Frontal cortex (tissue), 4 donors: ENCODE data around the gene ORMDL2. TPM values are rescaled to one million over a fixed set of nuclear protein-coding genes. Genes with fewer than 3 reads are reported as not detected.
"Not testable (repeated sequence)": the region's sequence is repeated elsewhere in the genome, so short reads cannot be mapped to it uniquely, and the experiment has no call there.

Source experiments
- DNase-seq, 2 donors: peaks; one replicate each; pipeline ENCODE4 v3.0.0; 2012; ENCODE audit warnings: low spot score in 2 of 2
- FAIRE-seq: peaks from 2 replicates; lab custom pipeline; 2012; peaks lifted over from hg19 to GRCh38; lab: Jason Lieb, UNC
- total RNA-seq: library from RNA; depleted of rRNA; stranded (reverse); fragments of >200 nt; gene quantifications from one replicate; pipeline ENCODE4 v1.2.3, GENCODE V29; 2014
- donor health status: control.
- donor health status: control.
- donor health status: control.

Gene ORMDL2
- total RNA-seq, 1 donor from 2014 or later, result 4.5 TPM

DNA sequence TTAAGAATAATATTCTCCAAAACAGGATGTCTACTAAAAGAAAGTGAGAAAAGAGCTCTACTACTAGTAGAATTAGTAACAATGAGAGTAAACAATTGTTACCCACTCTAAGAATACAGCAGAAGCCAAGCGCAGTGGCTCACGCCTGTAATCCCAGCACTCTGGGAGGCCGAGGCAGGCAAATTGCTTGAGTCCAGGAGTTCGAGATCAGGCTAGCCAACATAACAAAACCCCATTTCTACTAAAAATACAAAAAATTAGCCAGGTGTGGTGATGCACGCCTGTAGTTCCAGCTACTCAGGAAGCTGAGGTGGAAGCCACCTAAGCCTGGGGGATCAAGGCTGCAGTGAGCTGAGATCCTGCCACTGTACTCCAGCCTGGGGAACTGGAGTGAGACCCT is 6.9 kb downstream of the ORMDL2 start:
- no peak for DNase-seq
- no peak for FAIRE-seq

GRCh38 chr12:55827806-55828205 is 10.0 kb downstream of the ORMDL2 start:
- DNase-seq (no peak), FAIRE-seq (no peak)

- DNase-seq (no peak), FAIRE-seq (no peak)
Measured at GRCh38 chr12:55828357-55828756, 10.5 kb downstream of the ORMDL2 start.

- FAIRE-seq, result no peak
- DNase-seq, result peak; percentile 51 to 70
Measured at GRCh38 chr12:55829967-55830600, 12.2 kb downstream of the ORMDL2 start.

DNA sequence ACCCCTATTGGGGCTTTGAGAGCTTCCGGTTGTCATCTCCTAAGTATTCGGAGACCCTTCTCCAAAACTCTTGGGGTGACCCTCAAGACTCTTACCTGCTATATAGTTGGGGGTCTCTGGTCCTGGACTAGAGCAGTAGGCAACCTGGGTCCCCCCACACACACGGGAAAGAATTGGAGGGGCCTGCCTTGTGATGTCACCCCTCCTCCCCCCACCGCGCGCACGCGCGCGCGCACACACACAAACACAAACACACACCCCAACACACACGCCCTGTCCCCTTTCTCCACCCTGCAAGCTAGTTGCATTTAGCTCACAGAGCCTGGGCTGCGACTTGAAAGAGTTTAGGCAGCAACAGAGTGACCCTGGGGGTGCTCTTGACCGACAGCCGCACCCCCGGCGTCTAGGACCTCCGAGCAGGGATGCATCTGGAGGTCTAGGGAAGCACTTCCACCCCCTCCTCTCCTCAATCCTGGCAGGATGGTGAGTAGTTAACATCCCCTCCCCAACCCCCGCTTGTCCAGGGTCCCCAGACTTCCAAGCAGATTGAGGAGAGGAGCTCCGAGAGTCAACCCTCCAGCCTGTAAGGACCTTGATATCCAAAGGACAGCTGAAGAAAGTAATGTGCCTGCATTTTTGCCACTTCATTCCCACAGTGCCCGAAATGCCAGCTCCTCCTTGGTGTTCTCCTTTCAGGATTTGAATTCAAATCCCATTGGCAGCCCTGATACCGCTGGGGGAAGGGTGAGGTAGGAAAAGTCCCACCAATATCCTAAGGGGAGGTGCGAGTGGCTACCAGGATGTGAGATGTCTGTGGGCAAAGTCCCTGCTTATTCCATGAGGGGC is 13.0 kb downstream of the ORMDL2 start:
- no peak for FAIRE-seq

DNA sequence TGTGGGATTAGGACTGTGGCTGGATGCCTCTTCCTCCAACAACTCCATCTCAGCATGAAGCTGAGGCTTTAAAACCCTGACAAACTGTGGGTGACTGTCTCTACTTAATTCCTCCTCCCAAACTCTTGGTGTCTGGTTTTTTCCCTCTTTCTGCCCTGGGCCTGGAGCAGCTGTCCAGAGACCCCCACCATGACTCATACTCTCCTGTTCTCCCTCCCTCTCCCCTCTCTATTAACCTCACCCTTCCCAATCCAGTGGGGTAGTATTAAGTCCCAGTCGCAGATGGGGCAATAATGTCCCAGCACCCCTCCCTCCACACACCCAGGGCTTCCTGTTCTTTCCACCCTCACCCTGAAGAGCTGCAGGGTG is 13.6 kb downstream of the ORMDL2 start:
- no peak for DNase-seq
- no peak for FAIRE-seq

More for the DNA sequence above, 13.0 kb downstream of the ORMDL2 start:
- DNase-seq, result peak; percentile 67 to 83

GRCh38 chr12:55833056-55833455 is 15.2 kb downstream of the ORMDL2 start:
- DNase-seq, result no peak
- no peak for FAIRE-seq

GRCh38 chr12:55834400-55834799 is 16.6 kb downstream of the ORMDL2 start:
- DNase-seq, FAIRE-seq: not testable (repeated sequence)

GRCh38 chr12:55838361-55838760 is 20.5 kb downstream of the ORMDL2 start:
- FAIRE-seq (no peak), DNase-seq (no peak)

- FAIRE-seq (no peak), DNase-seq (no peak)
Measured at GRCh38 chr12:55839345-55840140, 21.7 kb downstream of the ORMDL2 start.

GRCh38 chr12:55840581-55841351 is 22.9 kb downstream of the ORMDL2 start:
- DNase-seq (no peak), FAIRE-seq (no peak)

DNA sequence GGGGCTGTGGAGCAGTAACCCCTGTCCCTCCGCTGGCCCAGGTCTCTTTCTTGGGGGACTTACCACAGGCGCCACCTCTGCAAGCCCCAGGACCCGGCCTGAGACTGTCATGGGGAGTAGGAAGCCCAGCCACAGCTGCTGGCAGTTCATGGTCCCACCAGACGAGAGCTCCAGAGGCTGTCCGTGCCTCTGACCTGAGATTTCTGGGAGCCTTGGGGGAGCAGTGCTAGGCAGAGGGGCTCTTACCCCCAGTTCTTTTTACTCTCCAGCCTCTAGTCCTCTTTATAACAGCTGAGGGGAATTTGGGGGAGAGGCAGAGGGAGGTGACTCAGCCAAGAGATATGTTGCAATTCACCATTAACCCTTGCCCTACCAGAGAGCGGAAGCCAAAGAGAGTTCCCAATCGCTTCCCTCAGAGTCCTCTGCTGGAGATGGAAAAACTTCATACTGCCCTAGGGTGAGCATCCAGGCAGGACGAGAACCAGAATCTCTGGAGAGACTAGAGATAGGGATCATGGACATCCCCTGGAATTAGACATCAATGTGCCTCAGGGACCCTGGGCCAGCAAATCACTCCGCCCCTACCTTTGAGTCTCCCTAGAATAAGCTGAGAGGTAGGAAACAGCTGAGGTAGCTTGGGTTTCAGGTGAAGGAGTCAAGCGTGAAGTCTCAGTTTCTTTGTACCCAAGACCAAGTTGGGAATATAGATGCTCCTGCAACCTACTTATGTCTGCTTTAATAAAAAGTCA is 25.0 kb downstream of the ORMDL2 start, which contains the start of gene MMP19:
MMP19 (minus strand) TSS at position 256 of the 749 bp plus-strand sequence; CDS start at position 150, 106 bp downstream.
- DNase-seq, result no peak
- no peak for FAIRE-seq

DNA sequence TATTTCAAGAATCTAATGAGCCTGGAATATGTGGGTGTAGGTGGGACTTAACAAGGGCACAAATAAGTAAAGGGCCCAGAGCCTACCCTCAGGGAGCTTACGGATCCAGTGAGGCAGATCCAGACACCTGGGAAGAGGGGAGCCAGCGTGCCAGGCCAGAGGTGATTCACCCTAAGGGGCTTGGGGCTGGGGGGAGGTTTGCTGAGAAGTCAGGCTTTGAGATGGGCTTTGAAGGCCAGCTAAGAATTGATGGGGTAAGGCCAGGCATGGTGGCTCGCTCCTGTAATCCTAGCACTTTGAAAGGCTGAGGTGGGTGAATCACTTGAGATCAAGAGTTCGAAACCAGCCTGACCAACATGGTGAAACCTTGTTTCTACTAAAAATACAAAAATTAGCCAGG is 25.6 kb downstream of the ORMDL2 start:
- no peak for FAIRE-seq
- no peak for DNase-seq

GRCh38 chr12:55844961-55845360 is 27.1 kb downstream of the ORMDL2 start:
- FAIRE-seq (no peak), DNase-seq (no peak)

GRCh38 chr12:55845361-55845760 is 27.5 kb downstream of the ORMDL2 start:
- no peak for FAIRE-seq
- no peak for DNase-seq

DNA sequence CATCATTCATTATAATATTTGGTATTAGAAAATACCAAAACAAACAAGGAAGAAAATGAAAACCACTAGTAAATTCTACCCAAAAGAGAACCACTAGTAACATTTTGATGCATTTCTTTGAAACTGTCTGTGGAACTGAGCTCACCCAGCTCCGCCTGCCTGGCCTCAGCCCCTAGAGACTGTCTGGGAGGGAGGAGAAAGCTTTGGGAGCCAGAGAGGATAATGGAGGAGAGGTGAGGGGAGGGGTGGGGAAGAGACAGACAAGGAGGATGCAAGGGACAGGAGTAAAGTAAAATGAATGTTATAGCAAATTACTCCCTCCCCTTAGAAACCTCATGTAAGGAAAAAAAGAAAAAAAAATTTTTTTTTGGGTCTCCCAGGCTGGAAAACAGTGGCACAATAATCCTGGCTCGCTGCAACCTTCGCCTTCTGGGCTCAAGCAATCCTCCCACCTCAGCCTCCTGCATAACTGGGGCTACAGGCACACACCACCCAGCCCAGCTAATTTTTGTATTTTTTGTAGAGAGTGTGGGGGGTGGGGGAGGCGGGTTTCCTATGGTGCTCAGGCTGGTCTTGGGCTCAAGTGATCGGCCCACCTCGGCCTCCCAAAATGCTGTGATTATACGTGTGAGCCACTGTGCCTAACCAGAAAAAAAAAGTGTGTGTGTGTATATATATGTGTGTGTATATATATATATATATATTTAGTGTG is 28.1 kb downstream of the ORMDL2 start:
- no peak for DNase-seq
- no peak for FAIRE-seq

GRCh38 chr12:55847033-55847432 is 29.2 kb downstream of the ORMDL2 start:
- FAIRE-seq, result no peak
- DNase-seq, result no peak

DNA sequence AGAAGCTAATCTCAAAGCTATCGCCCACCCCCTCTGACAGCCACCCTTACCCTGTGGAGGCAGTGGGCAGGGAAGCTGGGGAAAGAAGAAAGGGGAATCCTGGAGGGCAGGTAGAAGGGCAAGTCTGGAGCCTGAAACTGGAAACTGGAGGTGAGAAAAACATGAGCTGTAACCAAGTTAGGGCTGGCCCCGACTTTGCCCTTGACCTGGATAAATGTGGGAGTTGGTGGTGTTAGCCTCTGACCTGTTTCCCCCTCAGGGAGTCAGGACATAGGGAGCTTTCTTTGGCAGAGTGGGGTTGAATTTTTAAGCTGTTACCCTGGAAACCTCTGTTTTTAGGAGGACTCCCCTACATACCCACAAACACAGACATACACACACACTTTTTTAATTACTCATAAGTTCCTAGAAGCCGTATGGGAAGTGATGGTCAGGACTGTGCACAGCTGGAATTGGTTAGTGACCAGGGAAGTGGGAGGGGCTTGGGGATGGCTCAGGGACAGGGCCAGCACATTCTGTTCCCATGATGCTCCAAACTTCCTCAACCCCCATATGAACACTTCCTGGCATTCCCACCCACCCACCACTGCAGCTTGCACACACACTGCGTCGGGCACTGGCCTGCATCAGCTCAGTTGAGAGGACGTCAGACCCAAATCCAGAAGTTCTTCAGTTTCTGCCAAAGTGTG is 29.9 kb downstream of the ORMDL2 start:
- FAIRE-seq, result no peak
- DNase-seq, result peak in 1 of 2 donors; percentile 40
